ENCODE measurements around the gene MYCBP2. TPM values are rescaled to one million over a fixed set of nuclear protein-coding genes. Genes with fewer than 3 reads are reported as not detected.

The MYCBP2 gene
- polyA plus RNA-seq, 1 experiment = 22.9 TPM

DNA sequence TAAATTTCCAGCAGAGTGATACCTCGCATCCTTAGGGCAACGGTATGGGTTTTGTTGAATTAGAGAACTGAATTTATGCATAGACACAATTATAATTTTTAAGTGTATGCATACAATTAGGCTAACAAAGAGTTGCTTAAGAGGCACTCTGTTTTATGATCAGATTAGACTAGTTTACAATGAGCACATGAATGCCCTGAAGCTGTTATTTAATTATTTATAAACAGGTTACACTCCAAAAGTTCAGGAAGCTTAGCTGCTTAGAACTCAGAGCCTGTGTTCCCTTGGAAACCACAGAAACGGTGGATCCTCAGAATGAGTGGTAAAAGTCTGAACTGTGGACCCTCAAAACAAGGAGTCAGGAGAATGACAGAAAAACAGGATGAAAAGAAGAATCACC is 227.5 kb downstream of the MYCBP2 start:
- DNase-seq (ENCODE audit: low read depth) = no peak
- ChIA-PET POLR2A (no interaction called here), CTCF (interaction anchor here (0.5 kb wide), 1 partner anchor 623 kb away, joined by 3 read pairs; no protein-coding TSS in a partner anchor)
- TF ChIP-seq, protein P1, sequence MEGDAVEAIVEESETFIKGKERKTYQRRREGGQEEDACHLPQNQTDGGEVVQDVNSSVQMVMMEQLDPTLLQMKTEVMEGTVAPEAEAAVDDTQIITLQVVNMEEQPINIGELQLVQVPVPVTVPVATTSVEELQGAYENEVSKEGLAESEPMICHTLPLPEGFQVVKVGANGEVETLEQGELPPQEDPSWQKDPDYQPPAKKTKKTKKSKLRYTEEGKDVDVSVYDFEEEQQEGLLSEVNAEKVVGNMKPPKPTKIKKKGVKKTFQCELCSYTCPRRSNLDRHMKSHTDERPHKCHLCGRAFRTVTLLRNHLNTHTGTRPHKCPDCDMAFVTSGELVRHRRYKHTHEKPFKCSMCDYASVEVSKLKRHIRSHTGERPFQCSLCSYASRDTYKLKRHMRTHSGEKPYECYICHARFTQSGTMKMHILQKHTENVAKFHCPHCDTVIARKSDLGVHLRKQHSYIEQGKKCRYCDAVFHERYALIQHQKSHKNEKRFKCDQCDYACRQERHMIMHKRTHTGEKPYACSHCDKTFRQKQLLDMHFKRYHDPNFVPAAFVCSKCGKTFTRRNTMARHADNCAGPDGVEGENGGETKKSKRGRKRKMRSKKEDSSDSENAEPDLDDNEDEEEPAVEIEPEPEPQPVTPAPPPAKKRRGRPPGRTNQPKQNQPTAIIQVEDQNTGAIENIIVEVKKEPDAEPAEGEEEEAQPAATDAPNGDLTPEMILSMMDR (IDR thresholded peaks at IDR 0.05; ENCODE audit: insufficient read depth, low read depth, low read length) = no peak
- no peaks in the 10 kb centered on the region for H3K36me3 ChIP-seq (ENCODE audit: control insufficient read depth, insufficient read depth, low read length)
- no peak overlapping the region for H3K4me3 ChIP-seq (ENCODE audit: low read depth, low read length)
- H3K27me3 ChIP-seq (ENCODE audit: control insufficient read depth, insufficient read depth, low read length) = no peaks in the 10 kb centered on the region

DNA sequence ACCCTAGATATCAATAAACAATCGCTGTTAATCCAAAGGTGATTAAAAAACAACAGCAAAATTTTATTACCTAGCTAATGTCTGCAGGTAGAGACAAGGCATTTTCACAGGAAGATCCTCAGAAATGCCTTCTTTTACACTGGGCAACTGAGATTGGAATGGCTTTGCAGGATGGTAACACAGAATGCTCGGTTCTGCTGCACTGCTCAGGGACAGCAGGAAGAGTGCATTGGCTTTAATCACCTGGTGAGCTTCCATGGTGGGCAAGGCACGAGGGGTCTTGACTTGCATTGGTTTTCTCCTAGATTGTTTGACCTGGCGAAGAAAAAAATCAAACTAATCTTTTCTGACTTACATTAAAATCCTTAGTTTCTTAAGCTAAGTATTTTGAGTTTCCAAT is 231.6 kb downstream of the MYCBP2 start:
- H3K36me3 ChIP-seq (ENCODE audit: control insufficient read depth, insufficient read depth, low read length) = no peaks in the 10 kb centered on the region; the same call in 1 of the 2 replicates
- ChIA-PET POLR2A (no interaction called here), CTCF (interaction anchor here (0.6 to 1.1 kb wide), 2 partner anchors 19 to 35 kb away, joined by 3 read pairs; no protein-coding TSS in a partner anchor)
- TF ChIP-seq, protein P1 (IDR thresholded peaks at IDR 0.05; ENCODE audit: insufficient read depth, low read depth, low read length) = no peak
- H3K27me3 ChIP-seq (ENCODE audit: control insufficient read depth, insufficient read depth, low read length) = no peaks in the 10 kb centered on the region
- no peak overlapping the region for H3K4me3 ChIP-seq (ENCODE audit: low read depth, low read length)
- no peak for DNase-seq (ENCODE audit: low read depth)

DNA sequence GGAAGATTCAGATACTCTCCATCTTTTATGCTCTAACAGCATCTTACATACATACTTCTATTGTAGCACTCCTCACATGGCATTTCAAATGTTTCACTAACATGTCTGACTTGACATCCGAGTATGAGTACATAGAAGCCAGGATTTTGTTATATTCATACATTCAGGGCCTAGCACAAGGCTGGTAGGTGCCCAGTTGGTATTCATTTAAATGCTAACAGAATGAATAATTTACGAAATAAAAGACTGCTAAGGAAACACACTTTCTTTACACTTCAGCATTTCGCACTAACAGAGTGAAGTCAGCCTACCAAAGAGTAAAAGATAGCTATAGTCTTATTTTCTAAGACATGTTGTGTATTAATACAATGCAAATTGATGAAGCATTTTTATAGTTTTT is 232.1 kb downstream of the MYCBP2 start:
- POLR2A ChIA-PET = no interaction called here
- H3K36me3 ChIP-seq (ENCODE audit: control insufficient read depth, insufficient read depth, low read length) = no peaks in the 10 kb centered on the region; the same call in 1 of the 2 replicates

DNA sequence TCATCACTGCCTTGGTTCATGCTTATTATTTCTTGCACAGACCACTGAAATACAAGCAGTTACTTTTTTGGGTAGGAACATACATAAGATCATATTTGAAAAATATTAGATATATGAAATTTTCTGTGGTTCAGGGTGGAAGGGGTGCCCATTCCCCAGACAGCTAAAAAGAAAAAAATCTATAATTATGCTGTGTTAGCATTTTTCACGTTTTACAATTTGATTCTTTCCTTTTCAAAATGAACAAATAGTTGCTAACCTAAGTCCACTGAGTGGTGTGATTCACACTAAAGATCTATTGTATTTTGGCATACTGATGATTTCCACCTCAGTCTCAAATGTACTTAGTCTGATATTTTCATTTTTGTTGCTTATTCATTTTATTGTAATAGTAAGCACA is 233.2 kb downstream of the MYCBP2 start:
- no peaks in the 10 kb centered on the region; the same call in 1 of the 2 replicates for H3K36me3 ChIP-seq (ENCODE audit: control insufficient read depth, insufficient read depth, low read length)
- ChIA-PET POLR2A (no interaction called here), CTCF (no interaction called here)
- TF ChIP-seq, protein P1 (IDR thresholded peaks at IDR 0.05; ENCODE audit: insufficient read depth, low read depth, low read length) = no peak
- no peak for DNase-seq (ENCODE audit: low read depth)
- no peak overlapping the region for H3K4me3 ChIP-seq (ENCODE audit: low read depth, low read length)
- no peaks in the 10 kb centered on the region for H3K27me3 ChIP-seq (ENCODE audit: control insufficient read depth, insufficient read depth, low read length)

More for the DNA sequence above, 232.1 kb downstream of the MYCBP2 start:
- no peaks in the 10 kb centered on the region for H3K27me3 ChIP-seq (ENCODE audit: control insufficient read depth, insufficient read depth, low read length)
- CTCF ChIA-PET = interaction anchor here (0.6 to 1.1 kb wide), 2 partner anchors 18 to 34 kb away, joined by 3 read pairs; no protein-coding TSS in a partner anchor
- DNase-seq (ENCODE audit: low read depth) = no peak
- TF ChIP-seq, protein P1 (IDR thresholded peaks at IDR 0.05; ENCODE audit: insufficient read depth, low read depth, low read length) = no peak
- no peak overlapping the region for H3K4me3 ChIP-seq (ENCODE audit: low read depth, low read length)

DNA sequence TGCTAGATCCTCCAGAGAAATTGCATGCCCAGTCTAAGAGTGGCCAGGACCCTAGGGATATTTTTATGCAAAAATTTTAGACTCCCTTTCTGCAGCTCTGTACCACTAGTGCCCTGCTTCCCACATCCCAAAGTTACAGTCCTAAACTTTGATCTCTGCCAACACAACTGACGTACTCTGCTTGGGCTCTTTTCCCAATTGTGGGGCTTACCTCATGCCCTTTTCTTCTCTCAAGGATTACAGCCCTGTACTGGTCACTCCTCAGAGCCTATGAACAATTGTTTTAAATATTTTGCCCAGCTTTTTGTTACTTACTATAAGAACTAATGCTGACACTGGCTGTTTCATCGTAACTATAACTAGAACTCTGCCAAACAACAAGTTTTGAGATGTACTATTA is 242.1 kb downstream of the MYCBP2 start:
- CTCF ChIA-PET = no interaction called here
- POLR2A ChIA-PET = no interaction called here
- TF ChIP-seq, protein P1 (IDR thresholded peaks at IDR 0.05; ENCODE audit: insufficient read depth, low read depth, low read length) = no peak
- no peak for DNase-seq (ENCODE audit: low read depth)
- peaks cover 6% of the 10 kb centered on the region for H3K36me3 ChIP-seq (ENCODE audit: control insufficient read depth, insufficient read depth, low read length)
- no peak overlapping the region for H3K4me3 ChIP-seq (ENCODE audit: low read depth, low read length)
- H3K27me3 ChIP-seq (ENCODE audit: control insufficient read depth, insufficient read depth, low read length) = no peaks in the 10 kb centered on the region

Data from BJ (cell line).